Activated CD4-positive, alpha-beta T cell treated with anti-CD3 and anti-CD28 coated beads, Interleukin-2, amount 50 U/mL, for 24 hours (primary cell): ENCODE results near the gene LY86.

Source experiments
- DNase-seq, 2 donors: peaks; one replicate each; pipeline ENCODE4 v3.0.0-alpha.2; 2020; ENCODE audit warnings: low read depth in 1 of 2, low spot score in 1 of 2

Gene LY86

DNA sequence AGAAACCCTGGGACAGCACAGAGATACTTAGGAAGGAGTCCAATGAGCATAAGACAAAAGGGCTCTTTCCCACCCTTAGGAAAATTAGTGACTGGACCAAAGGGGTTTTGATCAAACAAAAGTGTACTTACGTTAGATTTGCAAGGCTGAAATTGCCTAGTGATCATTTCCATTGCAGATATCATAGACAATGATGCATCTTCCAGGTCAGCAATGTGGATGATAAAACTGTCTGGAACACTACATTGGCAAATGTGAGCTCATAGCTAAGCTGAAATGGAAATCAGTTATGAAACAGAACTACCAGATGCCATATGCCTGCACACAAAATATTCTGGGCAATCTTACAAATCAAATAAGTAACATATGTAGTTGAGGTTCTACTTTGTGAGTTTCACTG lies 34.0 kb downstream of the LY86 start:
- DNase-seq = no peak

DNA sequence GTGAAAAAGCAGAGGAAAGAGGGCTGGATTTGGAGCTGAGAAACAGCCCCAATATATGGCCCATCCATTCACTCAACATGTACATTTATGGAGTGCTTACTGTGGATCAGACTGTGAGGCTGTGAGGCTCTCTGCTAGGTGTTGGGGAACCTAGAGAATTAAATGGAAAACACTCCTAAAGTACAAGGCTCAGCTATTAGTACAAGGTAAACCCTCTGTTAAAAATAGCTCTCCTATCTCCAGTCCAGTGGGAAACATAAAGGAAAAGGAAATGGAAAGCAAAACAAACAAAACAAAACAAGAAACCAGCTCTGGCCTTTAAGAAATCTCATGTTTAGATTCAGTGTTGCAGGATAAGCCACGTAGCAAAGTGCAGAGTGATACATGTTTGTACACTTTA lies 35.0 kb downstream of the LY86 start:
- no peak for DNase-seq

DNA sequence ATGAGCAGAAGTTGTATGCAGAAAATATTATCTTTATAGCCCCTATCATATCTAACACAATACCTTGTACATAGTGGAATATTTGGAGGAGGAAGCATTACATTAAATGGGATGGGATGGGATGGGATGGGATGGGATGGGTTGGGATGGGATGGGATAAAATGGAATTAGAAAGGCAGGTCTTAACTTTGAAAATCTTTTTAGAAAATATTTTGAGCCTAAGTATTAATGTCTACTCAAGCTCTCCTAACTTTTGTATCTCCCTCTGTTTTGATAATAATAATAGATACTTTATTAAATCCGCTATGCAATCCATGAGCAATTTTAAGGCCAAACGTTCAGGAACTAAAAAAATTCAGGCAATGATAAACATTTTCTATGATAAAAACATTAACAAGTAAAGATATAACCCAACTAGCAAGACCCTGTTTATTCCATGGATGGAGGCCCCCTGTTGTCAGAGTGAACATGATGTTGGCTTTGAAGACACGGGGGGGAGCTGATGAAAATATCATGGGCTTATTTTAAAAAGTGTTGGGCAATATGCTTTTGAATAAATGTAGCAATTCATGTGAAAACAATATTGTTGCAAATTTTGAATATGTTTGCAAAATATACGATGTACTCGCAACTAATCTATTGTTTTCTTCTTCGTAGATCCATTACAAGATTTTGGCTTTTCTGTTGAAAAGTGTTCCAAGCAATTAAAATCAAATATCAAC lies 35.9 kb downstream of the LY86 start:
- DNase-seq = no peak

DNA sequence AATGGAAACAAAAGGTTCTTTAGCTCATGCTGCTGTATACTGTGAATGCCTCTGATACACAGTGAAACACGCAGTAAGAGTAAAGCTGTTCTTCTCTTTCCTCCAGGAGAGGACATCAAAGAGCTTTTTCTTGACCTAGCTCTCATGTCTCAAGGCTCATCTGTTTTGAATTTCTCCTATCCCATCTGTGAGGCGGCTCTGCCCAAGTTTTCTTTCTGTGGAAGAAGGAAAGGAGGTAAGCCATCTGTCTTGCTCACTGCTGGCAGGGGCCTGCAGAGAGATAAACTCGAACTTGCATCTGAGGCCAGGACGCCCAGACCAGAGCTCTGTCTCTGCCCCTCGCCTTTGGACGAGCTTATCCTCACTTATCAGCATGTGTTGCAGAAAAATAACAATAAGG lies 37.7 kb downstream of the LY86 start:
- DNase-seq = no peak

DNA sequence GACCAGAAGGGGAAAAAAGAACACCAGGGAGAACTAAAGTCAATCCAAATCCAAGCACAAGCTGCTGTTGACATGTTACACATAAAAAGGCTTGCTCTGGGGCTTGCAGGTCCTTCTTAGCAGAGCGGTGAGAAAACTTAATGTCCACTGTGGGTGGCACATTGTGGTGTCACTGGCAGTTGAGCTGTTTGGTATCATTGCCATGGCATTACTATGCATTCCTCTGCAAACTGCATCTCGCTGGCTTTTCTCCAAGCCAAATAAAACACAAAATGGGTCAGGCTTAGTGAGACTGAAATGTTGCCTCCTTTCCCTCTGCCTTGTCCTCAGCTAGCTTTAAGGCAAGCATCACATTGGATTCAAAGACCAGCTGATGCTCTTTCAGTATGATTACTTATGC lies 40.9 kb downstream of the LY86 start:
- no peak for DNase-seq

DNA sequence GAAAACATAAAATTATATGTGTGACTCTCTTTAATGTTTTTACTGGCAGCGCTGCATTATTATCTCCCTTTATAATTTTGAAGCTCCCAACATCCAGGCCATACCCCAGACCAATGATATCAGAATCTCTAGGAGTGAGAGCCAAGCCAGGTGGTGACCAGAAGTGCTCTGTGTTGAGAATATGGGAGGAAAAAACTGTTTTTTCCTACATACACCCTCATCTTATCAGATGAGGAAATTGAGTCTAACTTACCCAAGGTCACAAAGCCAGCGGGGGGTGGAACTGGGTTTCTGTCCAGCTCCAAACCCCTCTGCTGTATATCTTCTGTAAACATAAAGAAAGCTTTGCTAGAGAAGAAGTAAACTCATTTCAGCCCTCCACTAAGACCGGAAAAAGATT lies 42.5 kb downstream of the LY86 start:
- DNase-seq = no peak

DNA sequence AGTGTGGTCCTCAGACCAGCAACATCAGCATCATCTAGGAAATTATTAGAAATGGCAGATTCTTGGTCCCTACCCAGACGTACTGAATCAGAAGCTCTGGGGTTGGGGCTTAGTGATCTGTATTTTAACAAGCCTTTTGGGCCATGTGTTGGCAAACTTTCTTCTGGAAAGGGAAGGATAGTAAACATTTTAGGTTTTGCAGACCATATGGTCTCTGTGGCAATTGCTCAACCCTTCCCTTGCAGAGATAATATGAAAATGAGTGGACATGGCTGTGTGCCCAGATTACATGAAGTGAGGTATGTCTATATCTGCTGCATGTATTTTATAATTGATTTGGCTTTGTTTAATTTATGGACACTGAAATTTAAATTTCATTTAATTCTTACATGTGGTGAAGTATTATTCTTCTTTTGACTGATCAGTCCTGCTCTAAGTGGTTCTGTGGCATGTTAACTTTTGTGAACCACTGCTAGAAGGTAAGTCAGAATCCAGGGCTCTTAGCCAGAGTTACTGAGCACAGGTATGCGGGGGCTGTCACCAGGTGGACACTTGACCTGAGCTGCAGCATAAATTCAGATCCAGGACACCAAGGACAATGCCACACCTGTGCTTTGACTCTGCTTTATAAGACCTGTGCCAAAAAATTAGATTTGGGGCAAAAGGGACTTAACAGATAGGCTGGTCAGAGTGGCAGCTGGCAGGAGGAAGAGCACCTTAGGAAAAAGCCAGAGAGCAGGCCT lies 43.2 kb downstream of the LY86 start:
- DNase-seq = no peak

DNA sequence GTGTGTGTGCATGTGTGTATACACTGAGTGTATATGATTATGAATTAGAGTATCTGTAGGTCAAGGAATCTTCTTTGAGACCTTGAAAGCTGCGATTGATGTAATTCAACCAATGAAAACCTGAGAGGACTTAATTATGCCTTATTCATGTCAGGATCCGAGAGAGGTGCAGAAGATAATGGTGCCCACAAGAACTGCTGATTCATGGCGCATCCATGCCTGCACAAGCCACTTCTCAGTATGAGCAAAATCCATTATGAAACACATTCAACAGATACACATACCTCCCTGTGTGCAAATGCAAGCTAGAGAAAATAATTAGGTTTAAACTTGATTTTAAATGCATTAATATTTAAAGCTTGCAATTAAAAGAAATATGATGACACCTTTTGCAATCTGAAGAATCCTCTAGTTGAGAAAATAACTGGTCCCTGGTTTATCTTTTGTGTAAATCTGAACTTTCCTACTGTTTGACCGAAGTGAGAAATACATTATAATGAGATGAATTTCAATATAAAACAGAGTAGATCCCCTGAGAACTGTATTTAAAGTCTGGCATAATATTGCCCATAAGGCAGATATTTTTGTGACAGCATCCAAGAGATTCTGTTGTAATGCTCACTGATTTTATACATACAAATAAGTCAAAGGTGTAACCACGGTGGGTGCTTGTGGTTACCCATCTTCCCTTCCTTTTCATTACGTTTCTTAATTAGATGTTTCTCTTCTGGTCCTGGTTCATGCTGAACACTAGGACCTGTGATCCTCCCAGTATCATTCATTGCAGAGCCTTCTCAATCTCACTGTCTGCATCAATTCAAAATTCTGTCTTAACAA lies 45.6 kb downstream of the LY86 start:
- no peak for DNase-seq

DNA sequence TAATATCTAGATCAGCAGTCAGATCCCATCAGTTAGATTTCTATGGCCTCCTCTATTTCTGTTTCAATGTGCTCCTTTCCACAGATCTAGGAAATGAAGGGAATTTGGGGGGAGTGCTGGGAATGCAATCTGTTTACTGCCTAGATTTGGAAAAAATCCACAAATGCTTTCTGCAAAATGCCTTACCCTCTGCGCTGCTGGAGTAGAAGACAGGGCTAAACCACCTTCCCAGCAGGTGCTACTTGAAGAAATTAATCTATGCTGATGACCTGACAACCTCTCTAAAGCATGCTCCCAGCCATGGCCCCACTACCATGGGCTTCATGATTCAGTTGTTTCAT lies 46.2 kb downstream of the LY86 start:
- DNase-seq = no peak

DNA sequence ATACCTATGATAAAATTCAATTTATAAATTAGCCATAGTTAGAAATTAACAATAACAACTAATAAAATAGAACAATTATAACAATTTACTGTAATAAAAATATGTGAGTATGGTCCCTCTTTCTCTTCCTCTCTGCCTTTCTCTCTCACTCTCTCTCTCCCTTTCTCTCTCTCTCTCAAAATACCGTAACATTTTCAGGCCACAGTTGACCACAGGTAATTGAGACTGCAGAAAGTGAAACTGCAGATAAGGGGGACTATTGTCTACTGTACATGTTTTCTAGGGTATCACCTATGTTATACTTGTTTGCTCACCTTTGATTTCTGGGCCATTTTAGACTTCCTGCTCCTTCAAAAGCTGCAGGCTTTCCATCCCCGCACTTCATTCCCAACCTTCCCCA lies 46.8 kb downstream of the LY86 start:
- no peak for DNase-seq

DNA sequence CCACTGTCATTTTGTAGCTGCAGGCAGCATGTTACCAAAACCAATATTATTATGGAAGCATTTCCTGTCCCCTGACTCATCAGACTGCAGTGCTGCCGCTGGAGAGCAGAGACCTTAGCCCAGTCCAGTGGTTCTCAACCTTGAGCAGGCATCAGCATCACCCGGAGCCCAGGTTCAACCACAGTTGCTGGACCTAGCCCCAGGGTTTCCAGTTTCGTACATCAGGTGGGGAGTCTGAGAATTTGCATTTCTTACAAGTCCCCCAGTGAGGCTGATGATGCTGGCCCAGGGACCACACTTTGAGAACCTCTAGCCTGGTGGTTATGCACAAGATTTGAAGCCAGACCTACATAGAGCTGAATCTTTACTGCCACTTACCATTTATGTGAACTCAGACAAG lies 47.3 kb downstream of the LY86 start:
- no peak for DNase-seq

DNA sequence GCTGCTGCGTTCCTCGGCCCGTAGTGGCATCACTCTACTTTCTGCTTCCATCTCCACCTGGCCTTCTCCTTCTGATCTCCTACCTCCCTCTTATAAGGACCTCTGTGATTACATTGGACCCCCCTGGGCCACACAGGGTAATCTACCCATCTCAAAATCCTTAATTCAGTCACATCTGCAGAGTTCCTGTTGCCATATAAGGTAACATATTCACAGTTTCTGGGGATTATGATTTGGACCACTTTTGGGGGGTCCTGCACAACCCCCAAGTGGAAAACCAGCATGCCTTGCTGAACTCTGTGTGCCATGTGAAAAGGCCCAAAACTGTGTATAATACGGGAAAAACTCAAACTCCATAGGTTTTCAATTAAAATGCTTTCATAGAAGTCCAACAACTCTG lies 51.1 kb downstream of the LY86 start:
- DNase-seq = no peak

DNA sequence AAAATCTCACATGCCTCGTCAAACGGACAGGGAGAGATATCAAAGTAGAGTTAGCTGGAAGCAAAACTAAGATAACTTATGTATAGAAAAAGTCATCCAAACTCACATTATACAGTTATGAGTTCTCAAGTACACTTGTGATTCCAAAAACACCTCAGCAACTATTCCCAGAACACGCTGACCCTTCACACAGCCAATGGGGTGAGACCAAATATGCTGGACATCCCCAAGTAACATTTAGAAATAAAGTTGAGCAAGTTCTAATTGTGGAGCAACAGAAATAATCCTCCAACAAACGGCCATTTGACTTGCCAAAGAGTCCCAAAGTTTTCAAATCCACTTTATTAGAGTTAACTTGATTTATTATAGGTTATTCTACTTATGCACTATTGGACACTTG lies 52.4 kb downstream of the LY86 start:
- DNase-seq = no peak

DNA sequence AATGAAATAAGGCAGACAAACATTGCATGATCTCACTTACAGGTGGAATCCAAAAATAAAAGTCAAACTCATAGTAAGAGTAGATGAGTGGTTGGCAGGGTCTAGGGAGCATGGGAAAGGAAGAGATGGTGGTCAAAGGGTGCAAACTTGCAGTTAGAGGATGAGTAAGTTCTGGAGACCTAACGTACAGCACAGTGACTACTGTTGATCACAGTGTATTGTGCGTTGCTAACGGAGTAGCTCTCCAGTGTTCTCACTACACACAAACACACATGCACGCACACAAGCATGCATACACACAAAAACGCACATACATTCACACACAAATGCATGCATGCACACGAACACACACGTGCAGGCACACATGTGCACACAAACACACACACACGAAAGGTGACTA lies 54.9 kb downstream of the LY86 start:
- DNase-seq = no peak

DNA sequence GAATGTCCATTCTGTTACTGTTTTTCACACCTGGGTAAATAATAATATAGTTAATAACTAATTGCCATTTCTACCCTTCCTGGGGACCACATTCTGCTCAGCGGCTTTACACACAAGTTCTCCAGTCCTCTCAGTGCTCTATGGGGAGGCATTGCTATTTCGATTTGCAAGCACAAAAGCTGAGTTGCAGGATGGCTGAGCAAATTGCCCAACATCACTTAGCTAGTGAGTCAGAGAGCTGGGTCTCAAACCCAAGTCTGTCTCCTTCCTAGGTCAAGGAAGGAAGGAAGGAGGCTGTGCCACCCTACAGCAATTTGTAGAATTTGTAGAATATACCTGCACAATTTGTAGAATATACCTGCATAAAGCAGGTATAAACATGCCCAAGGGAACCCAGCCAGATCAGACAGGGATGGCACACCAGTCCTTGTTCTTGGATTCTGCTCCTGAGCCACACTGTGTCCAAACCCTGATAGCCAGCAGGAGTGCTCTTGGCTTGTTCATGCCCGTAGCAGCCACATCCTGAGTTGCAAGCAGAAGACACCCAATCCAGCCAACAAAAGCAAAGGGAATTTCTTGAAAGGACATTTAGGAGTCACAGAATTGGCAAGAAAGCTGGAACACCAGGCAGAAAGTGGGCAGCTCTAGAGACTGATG lies 56.9 kb downstream of the LY86 start:
- no peak for DNase-seq

DNA sequence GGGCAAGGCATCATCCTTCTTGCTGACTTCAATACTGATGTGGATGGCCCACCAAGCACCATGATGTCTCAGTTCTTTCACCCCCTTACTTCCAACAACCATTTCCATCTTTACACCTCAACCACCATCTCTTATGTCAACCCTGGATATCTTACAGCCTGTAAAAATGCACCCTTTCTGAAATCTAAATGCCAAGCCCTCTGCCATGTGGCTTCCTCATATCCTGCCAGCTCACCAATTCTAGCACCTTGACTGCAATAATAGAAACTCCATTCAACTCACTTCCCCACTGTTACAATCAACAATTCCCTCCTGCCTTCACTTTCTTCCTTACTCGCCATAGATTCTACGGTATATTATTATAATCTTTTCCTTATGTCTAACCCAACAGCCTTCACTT lies 57.9 kb downstream of the LY86 start:
- DNase-seq = no peak

DNA sequence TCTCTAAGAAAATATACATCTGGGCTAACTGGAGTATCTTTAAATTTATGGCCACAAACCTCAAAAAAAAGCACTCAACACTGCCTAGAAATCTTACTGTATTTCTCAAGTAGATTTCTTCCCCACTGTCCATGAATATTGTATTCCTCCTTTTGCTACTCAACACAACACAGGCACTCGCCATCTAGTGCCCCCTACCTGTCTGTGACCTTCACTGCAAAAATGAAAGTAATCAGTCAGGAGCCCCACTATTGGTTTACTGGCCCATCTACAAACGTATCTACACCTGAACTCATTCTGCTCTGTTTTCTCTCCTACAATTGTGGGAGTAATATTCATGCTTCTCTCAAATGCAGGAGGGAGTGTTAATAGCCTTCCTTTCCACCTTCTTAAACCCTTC lies 58.3 kb downstream of the LY86 start:
- DNase-seq = no peak

DNA sequence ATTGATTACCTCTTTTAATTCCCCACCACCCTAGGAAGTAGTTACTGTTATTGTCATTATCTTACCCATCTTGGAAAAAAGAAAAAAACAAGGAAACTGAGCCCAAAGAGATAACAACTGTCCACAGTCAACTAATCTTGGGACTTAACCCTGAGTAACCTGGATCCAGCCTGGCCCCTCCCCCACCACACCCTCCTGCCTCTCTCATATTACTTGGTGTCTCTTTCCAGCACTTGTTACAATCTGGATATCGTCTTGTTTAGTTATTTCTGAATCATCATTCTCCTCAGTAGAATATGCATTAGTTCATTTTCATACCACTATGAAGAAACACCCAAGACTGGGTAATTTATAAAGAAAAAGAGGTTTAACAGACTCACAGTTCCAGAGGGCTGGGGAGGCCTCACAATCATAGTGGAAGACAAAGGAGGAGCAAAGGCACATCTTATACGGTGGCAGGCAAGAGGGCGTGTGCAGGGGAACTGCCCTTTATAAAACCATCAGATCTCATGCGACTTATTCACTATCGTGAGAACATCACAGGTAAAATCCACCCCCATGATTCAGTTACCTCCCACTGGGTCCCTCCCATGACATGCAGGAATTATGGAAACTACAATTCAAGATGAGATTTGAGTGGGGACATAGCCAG lies 60.3 kb downstream of the LY86 start:
- DNase-seq = no peak

DNA sequence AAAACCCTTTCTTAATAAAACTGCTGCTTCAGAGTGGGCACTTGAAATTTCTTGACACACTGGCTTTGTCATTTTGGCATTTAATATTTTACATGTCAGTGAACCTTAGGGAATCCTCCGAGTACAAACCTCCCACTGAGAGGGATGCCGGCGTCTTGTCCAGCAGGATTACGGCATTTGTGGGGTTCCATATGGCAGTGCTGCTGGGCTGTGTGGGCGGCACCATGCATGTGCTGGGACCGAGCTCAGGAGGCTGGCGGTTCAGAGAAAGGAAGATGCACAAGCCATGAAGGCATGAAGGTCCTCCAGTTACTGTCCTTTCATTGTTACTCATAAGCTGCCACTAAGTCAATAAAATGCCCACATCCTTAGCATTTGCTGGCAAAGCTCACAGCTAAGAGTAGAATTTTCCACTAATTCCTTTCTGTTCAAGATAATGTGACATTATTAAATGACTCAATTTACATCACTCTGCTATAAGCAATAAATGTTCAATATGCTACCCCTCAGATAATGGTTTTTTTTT lies 61.4 kb downstream of the LY86 start:
- no peak for DNase-seq

DNA sequence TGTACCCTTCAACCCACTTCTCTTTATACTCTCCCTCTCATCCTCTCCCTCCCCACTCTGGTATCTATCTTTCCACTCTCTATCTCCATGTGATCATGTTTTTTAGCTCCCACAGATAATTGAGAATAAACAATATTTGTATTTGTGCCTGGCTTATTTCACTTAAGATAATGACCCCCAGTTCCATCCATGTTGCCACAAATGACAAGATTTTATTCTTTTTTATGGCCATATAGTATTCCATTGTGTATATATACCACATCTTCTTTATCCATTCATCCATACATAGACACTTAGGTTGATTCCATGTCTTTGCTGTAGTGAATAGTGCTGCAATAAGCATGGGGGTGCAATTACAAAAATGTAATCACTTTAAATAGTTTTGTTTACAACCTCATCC lies 62.3 kb downstream of the LY86 start:
- DNase-seq = no peak

DNA sequence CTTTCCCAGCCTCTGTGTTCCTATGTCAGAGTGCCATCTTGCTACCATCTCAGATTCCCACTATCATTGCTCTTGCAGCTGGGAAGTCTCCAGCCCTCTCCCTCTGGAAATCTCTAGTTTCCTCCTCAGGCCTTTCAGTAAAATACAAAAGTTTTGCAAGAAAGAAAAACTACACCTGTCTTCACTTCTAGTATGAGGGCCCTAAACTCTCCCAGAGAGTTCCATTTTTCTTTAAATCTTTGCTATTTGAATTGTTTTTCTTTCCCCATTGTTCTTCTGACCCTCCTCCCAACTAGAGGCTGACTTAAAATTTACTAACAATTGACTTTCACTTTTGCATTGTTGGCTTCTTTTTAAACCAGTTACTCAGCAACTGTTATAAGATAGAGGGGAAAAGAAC lies 62.8 kb downstream of the LY86 start:
- no peak for DNase-seq
